K562 (cell line): Measurements from ENCODE around the gene ZDHHC12. TPM values are rescaled to one million over a fixed set of nuclear protein-coding genes. Genes with fewer than 3 reads are reported as not detected.
A peak's percentile ranks its signal among the peaks of the same experiment; 100 is the strongest.

ENCODE experiments used
- ARNT ChIP-seq, 2 experiments: fragments of 450-650 bp; IDR thresholded peaks; 2 replicates each; pipeline ENCODE4 v1.6.1; 2016; ENCODE audit warnings: mild to moderate bottlenecking in 1 of 2
- BHLHE40 ChIP-seq: IDR thresholded peaks from 2 replicates; pipeline ENCODE4 v1.6.1; 2011; ENCODE audit warnings: low read length, improper control_type of control experiment
- CBX8 ChIP-seq: fragments of 200-600 bp; sonication (generic); IDR thresholded peaks from 2 replicates; pipeline ENCODE4 v1.6.1; 2012; ENCODE audit warnings: borderline replicate concordance, mixed run types, low read depth, mild to moderate bottlenecking, moderate library complexity, mixed read lengths, low read length, control low read depth, inconsistent platforms; ENCODE audit not compliant: poor library complexity, severe bottlenecking; ENCODE audit errors: extremely low read depth
- CC2D1A ChIP-seq: fragments of 450-650 bp; IDR thresholded peaks from 2 replicates; pipeline ENCODE4 v1.6.1; 2017; ENCODE audit warnings: mild to moderate bottlenecking
- RUNX1 ChIP-seq: sonication (generic); IDR thresholded peaks from 2 replicates; pipeline ENCODE4 v1.6.1; 2016; ENCODE audit warnings: antibody characterized with exemption, low read depth
- ZC3H11A ChIP-seq: IDR thresholded peaks from 2 replicates; pipeline ENCODE4 v1.6.1; 2012; ENCODE audit warnings: low read depth, low read length, improper control_type of control experiment
- ZNF398 ChIP-seq: fragments of 250-450 bp; sonication (Bioruptor Pico); IDR thresholded peaks from 2 replicates; pipeline ENCODE4 v1.8.0; 2021; ENCODE audit warnings: moderate library complexity, mild to moderate bottlenecking, inconsistent platforms
- ZNF785 ChIP-seq: fragments of 250-450 bp; sonication (Bioruptor Pico); IDR thresholded peaks from 2 replicates; pipeline ENCODE4 v1.4.0; 2020; ENCODE audit warnings: mild to moderate bottlenecking
- polyA plus RNA-seq, 8 experiments: library from polyadenylated mRNA; depleted of rRNA in 4 of 8; stranded (reverse) in 5 of 8; unstranded in 3 of 8; fragments of >200 nt; fragmentation: Nextera tagmentation in 2 of 8; fragmentation: Illumina TruSeq in 1 of 8; extraction: Ambion mirVana in 2 of 8; extraction: Trizol in 1 of 8; gene quantifications; 2 replicates each; pipeline versions ENCODE4 v1.2.1 to v1.2.3, GENCODE V29; 2011 to 2014; ENCODE audit warnings: inconsistent platforms in 1 of 8, missing spikeins in 1 of 8
- total RNA-seq, 7 experiments: library from RNA; depleted of rRNA in 6 of 7; stranded (reverse); fragments of >200 nt in 6 of 7; fragmentation: Illumina TruSeq in 2 of 7; extraction: Trizol in 2 of 7; gene quantifications; 2 replicates each; pipeline versions ENCODE4 v1.2.1 to v1.2.3, GENCODE V29; 2011 to 2021; ENCODE audit warnings: low replicate concordance in 1 of 7
- TF ChIP-seq, protein P1 (sequence below): sonication (generic); formaldehyde crosslinking; IDR thresholded peaks from 2 replicates; pipeline ENCODE4 v1.8.1; 2023; ENCODE audit warnings: mild to moderate bottlenecking, missing genetic modification reagents

The ZDHHC12 gene
- total and polyA plus RNA-seq, 9 of the 15 experiments (the other 6 are each of a cell fraction or from before 2014, with no cell fraction given): 0.21 to 38.0 (median 13.8) TPM

DNA sequence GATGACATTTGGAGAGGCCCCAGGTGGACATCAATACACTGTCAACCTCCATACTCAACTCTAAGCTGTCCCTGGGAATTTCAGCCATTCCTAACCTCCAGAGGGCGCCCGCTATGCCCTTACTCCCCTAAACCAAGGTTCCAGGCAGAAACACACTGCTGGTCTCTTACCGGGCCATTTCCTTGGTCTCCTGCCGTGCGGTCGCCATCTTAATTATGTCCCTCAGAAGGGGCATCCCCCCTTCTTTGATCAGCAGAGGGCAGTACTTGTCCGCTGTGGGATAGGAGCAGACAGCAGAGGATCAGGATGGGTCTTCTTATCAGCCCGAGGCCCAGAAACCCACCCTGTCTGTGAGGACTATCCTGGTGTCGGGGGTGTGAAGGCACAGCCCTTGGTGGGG is 9.3 kb upstream of the ZDHHC12 start (continued):
- TF ChIP-seq BHLHE40 (peak; percentile 59; the same call in 1 of the 2 replicates), ZC3H11A (peak; percentile 87), RUNX1 (no peak), ARNT (IDR thresholded peaks at IDR 0.05) (0 out of 4 replicates have a peak, but pooled peaks of 1 of the 2 experiments have one; percentile 21), ZNF398 (CRISPR knock-in tag) (no peak), CC2D1A (peak; percentile 77; the same call in 1 of the 2 replicates), CBX8 (no peak), ZNF785 (no peak)
- TF ChIP-seq, protein P1, sequence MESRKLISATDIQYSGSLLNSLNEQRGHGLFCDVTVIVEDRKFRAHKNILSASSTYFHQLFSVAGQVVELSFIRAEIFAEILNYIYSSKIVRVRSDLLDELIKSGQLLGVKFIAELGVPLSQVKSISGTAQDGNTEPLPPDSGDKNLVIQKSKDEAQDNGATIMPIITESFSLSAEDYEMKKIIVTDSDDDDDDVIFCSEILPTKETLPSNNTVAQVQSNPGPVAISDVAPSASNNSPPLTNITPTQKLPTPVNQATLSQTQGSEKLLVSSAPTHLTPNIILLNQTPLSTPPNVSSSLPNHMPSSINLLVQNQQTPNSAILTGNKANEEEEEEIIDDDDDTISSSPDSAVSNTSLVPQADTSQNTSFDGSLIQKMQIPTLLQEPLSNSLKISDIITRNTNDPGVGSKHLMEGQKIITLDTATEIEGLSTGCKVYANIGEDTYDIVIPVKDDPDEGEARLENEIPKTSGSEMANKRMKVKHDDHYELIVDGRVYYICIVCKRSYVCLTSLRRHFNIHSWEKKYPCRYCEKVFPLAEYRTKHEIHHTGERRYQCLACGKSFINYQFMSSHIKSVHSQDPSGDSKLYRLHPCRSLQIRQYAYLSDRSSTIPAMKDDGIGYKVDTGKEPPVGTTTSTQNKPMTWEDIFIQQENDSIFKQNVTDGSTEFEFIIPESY: peak; percentile 82
- TF ChIP-seq, all 486 proteins: peak for 81
